GM21619 (cell line): ENCODE measurements around the gene LDLRAD4.

Experiments
- ATAC-seq: cut with Tn5 transposase; IDR thresholded peaks from one replicate; pipeline ENCODE4 v1.9.1; 2021; ENCODE audit not compliant: unreplicated experiment

LDLRAD4 gene

GRCh38 chr18:13227910-13228309, 9.3 kb downstream of the LDLRAD4 start:
- ATAC-seq = no peak

- ATAC-seq = no peak
Observed at GRCh38 chr18:13229001-13229671, 10.6 kb downstream of the LDLRAD4 start.

- ATAC-seq = no peak
Observed at GRCh38 chr18:13231151-13231550, 12.6 kb downstream of the LDLRAD4 start.

- ATAC-seq = no peak
Observed at GRCh38 chr18:13232086-13232917, 13.7 kb downstream of the LDLRAD4 start.

- no peak for ATAC-seq
Observed at GRCh38 chr18:13232971-13233786, 14.6 kb downstream of the LDLRAD4 start.

GRCh38 chr18:13233787-13234783, 15.5 kb downstream of the LDLRAD4 start:
- ATAC-seq = no peak

GRCh38 chr18:13235421-13235831, 16.9 kb downstream of the LDLRAD4 start:
- no peak for ATAC-seq

GRCh38 chr18:13235981-13236380, 17.4 kb downstream of the LDLRAD4 start:
- no peak for ATAC-seq

- ATAC-seq = no peak
Observed at GRCh38 chr18:13236411-13236810, 17.9 kb downstream of the LDLRAD4 start.

GRCh38 chr18:13237073-13237472, 18.5 kb downstream of the LDLRAD4 start:
- no peak for ATAC-seq

GRCh38 chr18:13237641-13238040, 19.1 kb downstream of the LDLRAD4 start:
- no peak for ATAC-seq

- ATAC-seq = no peak
Observed at GRCh38 chr18:13239171-13239956, 20.8 kb downstream of the LDLRAD4 start.

- ATAC-seq = no peak
Observed at GRCh38 chr18:13240060-13240725, 21.6 kb downstream of the LDLRAD4 start.

- ATAC-seq = no peak
Observed at GRCh38 chr18:13241083-13241892, 22.7 kb downstream of the LDLRAD4 start.

- ATAC-seq = no peak
Observed at GRCh38 chr18:13241893-13242175, 23.3 kb downstream of the LDLRAD4 start.

GRCh38 chr18:13242797-13243196, 24.2 kb downstream of the LDLRAD4 start:
- ATAC-seq = no peak

GRCh38 chr18:13243363-13243762, 24.8 kb downstream of the LDLRAD4 start:
- no peak for ATAC-seq

GRCh38 chr18:13244135-13244534, 25.6 kb downstream of the LDLRAD4 start:
- no peak for ATAC-seq
